HL-60 (cell line): ENCODE data around the gene TACO1.

Source experiments
- DNase-seq, 2 experiments: peaks; one replicate each; pipeline ENCODE4 v3.0.0-alpha.2; 2010 to 2020; ENCODE audit warnings: low read depth in 1 of 2, low spot score in 1 of 2
- H3K27ac ChIP-seq: fragments of 250-450 bp; sonication (Bioruptor Pico); replicated peaks from 2 replicates; pipeline ENCODE4 v1.5.1; 2020; ENCODE audit warnings: mild to moderate bottlenecking, moderate library complexity
- H3K27me3 ChIP-seq: fragments of 250-450 bp; sonication (Bioruptor Pico); 2 replicates; pipeline ENCODE4 v1.5.1; 2021; ENCODE audit warnings: mild to moderate bottlenecking, moderate library complexity; ENCODE audit not compliant: insufficient read depth, poor library complexity, severe bottlenecking
- H3K4me3 ChIP-seq: replicated peaks from 2 replicates; pipeline ENCODE4 v1.5.1; 2011; ENCODE audit warnings: mild to moderate bottlenecking, control low read depth, low read length; ENCODE audit not compliant: insufficient read depth
- CTCF ChIP-seq: IDR thresholded peaks from one replicate; pipeline ENCODE4 v1.5.1; 2011; ENCODE audit warnings: low read length, control low read depth, inconsistent platforms; ENCODE audit not compliant: insufficient read depth
- GABPA ChIP-seq: IDR thresholded peaks from 2 replicates; pipeline ENCODE4 v1.6.1; 2012; ENCODE audit warnings: low read depth
- POLR2AphosphoS5 ChIP-seq: IDR thresholded peaks from 2 replicates; pipeline ENCODE4 v1.6.1; 2012; ENCODE audit warnings: low read depth
- REST ChIP-seq: IDR thresholded peaks from 2 replicates; pipeline ENCODE4 v1.6.1; 2012; ENCODE audit warnings: low read depth; ENCODE audit not compliant: insufficient replicate concordance
- SPI1 ChIP-seq: IDR thresholded peaks from 2 replicates; pipeline ENCODE4 v1.6.1; 2012; ENCODE audit warnings: low read depth, mild to moderate bottlenecking, borderline replicate concordance

TACO1 gene

GRCh38 chr17:63564562-63564961 is 36.1 kb upstream of the TACO1 start:
- Histone ChIP-seq H3K4me3 (no peak overlapping the region), H3K27me3 (no peaks in the 10 kb centered on the region), H3K27ac (no peak overlapping the region)
- DNase-seq = no peak
- TF ChIP-seq CTCF (no peak), REST (no peak), POLR2AphosphoS5 (no peak), SPI1 (no peak), GABPA (no peak)

GRCh38 chr17:63567229-63567628 is 33.5 kb upstream of the TACO1 start:
- Histone ChIP-seq H3K27ac (no peak overlapping the region), H3K27me3 (no peaks in the 10 kb centered on the region), H3K4me3 (no peak overlapping the region)
- no peak for DNase-seq
- no peak for TF ChIP-seq POLR2AphosphoS5
- TF ChIP-seq REST = no peak
- no peak for TF ChIP-seq CTCF
- TF ChIP-seq SPI1 = no peak
- TF ChIP-seq GABPA = no peak

GRCh38 chr17:63568563-63568962 is 32.1 kb upstream of the TACO1 start:
- DNase-seq = no peak
- no peak for TF ChIP-seq POLR2AphosphoS5
- TF ChIP-seq REST = no peak
- no peak for TF ChIP-seq GABPA
- no peak for TF ChIP-seq SPI1
- no peak for TF ChIP-seq CTCF
- Histone ChIP-seq H3K4me3 (no peak overlapping the region), H3K27me3 (no peaks in the 10 kb centered on the region), H3K27ac (no peak overlapping the region)
